AG10803 (cell line): Measurements from ENCODE around the gene UNKL.

Experiments used
- DNase-seq: peaks from one replicate; pipeline ENCODE4 v3.0.0; 2010; ENCODE audit warnings: low read depth
- H3K4me3 ChIP-seq: 2 replicates; pipeline ENCODE4 v1.5.1; 2011; ENCODE audit warnings: mild to moderate bottlenecking, low read length, control low read depth
- TF ChIP-seq, protein P1 (sequence below): conservative IDR thresholded peaks from 2 replicates; pipeline ENCODE4 v1.5.1; 2011; ENCODE audit warnings: mild to moderate bottlenecking, low read length, control low read depth, inconsistent platforms

The UNKL gene

DNA sequence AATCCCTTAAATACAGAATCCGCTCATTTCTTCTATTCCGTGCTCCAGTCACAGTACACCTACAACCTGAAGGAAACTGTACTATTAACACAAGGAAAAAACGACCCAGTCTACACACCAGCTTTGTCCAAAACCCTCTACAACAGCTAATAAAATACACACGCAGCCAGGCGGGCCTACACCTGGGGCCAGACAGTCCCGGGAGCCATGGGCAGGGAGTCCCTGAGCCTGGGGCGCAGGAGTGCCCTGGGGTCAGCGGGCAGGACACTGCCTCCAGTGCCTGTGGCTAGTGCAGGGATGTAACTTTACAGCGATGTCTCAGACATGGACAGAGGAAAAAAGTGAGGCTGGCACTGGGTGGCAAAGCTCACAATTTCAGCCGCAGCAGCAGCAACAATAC is 34.3 kb downstream of the UNKL start:
- no peak overlapping the region for H3K4me3 ChIP-seq
- TF ChIP-seq, protein P1, sequence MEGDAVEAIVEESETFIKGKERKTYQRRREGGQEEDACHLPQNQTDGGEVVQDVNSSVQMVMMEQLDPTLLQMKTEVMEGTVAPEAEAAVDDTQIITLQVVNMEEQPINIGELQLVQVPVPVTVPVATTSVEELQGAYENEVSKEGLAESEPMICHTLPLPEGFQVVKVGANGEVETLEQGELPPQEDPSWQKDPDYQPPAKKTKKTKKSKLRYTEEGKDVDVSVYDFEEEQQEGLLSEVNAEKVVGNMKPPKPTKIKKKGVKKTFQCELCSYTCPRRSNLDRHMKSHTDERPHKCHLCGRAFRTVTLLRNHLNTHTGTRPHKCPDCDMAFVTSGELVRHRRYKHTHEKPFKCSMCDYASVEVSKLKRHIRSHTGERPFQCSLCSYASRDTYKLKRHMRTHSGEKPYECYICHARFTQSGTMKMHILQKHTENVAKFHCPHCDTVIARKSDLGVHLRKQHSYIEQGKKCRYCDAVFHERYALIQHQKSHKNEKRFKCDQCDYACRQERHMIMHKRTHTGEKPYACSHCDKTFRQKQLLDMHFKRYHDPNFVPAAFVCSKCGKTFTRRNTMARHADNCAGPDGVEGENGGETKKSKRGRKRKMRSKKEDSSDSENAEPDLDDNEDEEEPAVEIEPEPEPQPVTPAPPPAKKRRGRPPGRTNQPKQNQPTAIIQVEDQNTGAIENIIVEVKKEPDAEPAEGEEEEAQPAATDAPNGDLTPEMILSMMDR, result no peak

DNA sequence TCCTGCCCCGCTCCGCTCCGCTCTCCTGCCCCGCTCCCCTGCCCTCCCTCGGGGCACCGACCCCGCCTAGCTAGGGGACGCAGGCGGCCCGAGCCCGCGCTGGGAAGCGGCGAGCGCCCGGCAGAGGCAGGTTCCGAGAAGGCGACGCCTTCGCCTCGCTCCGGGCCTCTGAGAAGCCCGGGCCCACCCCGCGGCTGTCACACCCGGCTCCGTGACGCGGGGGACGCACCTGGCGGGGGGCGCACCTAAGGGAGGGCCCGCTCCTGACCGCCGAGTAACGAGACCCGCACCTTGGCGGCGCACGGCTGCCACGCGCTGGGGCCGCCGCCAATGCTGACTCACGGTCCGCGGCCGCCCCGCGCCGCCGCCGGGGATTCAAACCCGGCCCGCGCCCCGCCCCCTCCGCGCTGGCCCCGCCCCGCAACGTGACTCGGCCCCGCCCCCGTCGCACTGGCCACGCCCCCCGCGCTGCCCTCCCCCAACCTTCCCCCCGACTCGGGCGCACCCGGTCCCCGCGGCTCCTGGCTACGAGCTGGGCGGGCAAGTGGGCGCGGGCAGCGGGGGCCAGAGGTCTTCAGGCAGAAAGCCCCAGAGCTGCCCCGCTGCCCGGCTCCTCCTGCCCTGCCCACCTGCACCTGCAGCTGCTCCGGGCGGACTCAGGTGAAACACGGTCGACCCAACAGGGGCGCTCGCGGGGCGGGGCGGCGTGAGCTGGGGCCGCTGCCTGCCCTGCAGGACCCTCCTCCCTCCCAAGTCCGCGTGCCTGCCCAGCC is 35.0 kb downstream of the UNKL start:
- peak overlapping the region; percentile 54 for H3K4me3 ChIP-seq
- DNase-seq, result peak; percentile 46
- TF ChIP-seq, protein P1, result no peak

More for the DNA sequence above, 34.3 kb downstream of the UNKL start:
- DNase-seq, result no peak

DNA sequence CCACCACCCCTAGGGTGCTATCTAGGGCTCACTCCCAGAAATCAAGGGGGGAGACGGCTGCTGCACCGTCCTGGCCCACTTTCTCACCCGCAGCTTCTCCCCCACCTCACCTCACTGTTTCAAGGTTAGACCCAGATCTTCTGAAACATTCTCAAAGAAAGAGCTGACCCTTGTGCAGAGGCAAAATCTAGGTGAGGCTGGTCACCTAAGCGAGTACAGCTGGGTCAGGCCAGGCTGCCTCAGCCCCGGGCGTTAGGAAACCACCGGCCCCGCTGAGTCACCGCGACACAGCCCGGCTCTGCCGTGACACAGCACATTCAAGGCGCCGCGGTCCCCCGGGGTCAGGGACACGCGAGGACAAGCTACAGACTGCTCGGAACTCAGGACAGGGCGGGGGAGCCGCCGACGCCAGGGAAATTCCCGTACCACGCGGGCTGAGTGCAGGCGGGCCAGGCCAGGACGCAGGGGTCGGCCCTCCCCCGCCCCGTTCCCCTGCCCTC is 35.6 kb downstream of the UNKL start:
- peak overlapping the region; percentile 54 for H3K4me3 ChIP-seq
- DNase-seq, result peak; percentile 77
- TF ChIP-seq, protein P1, result no peak

DNA sequence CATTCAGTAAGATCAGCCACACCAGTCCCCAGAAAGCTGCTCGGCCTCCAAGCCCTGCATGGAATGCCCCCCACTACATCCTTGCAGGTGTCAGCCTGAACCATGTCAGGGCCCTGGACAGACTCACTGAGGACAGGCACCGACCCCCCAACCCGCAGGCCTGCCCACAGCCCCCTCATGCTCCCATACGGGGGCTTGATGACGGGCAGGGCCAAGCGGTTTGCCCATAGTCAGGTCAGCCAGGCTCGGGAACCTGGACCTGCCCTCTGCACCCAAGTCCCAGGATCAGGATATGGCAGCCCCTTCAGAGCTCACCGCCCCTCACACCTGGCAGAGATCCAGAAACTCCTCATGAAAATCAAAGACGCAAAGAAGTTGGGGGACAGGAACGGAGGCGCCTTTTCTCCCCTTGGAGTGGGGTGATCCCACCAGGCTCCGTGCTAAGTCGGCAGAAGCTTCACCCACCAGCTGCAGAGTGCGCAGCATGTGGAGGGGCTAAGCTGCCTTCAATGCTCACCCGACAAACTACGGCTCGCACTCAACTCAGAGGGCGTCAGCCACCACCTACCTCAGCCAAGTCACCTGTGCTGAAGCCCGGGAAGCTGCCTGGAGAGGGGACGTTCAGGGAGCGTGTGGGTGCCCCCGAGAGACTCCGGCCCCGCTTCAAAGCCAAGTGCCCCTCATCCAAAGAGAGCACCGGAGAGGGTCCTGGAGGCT is 36.3 kb downstream of the UNKL start:
- TF ChIP-seq, protein P1, result no peak
- no peak for DNase-seq
- H3K4me3 ChIP-seq, result peak overlapping the region; percentile 54

DNA sequence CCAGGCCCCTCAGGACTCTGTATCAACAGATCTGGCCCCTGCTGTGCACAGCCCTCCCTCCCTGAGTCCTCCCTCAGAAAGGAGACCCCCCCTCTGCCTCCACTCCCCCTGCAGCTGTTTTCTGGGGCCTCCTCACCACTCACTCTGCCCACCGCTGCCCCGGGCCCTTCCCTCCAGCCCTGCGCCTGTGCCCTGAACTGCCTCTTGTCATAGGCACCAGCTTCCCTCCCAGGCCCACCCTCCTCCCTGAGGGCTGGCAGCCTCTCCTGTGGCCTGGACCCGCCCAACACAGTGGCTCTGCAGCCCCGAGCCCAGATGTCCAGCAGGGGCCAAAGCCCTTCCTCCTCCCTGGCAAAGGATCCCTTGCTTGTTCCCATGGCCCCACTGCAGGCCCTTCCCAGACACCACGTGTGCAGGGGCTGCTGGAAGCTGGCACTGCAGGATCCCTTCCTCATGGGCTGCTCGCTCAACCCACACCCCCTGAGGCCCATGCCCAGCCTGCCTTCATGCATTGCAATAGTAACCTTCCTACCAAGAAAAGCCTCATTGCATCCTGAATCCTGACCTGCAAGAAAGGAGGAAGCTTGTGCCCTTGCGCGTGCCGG is 37.0 kb downstream of the UNKL start:
- DNase-seq, result no peak
- no peak overlapping the region for H3K4me3 ChIP-seq
- TF ChIP-seq, protein P1, result no peak

DNA sequence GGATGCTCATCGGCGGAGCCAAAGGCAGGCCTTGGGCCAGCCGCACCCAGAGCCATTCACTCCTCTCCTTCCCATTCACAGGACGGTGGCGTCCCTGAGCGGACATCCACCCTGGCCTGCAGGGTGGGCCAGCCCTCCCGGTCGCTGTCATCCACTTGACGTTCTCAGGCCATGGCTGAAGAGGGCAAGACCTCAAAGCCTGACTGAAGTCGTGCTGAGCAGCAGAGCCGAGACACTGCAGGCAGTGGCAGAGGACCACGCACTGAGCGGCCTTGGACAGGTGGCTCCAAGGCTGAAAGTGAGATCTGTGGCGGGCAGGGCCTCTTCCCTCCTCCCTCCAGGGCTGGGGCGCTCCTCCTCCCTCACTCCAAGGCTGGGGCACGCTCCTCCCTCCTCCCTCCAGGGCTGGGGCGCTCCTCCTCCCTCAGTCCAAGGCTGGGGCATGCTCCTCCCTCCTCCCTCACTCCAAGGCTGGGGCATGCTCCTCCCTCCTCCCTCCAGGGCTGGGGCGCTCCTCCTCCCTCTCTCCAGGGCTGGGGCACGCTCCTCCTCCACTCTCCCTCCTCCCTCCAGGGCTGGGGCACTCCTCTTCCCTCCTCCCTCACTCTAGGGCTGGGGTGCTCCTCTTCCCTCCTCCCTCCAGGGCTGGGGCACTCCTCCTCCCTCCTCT is 38.6 kb downstream of the UNKL start:
- DNase-seq, result no peak
- TF ChIP-seq, protein P1, result no peak
- H3K4me3 ChIP-seq, result no peak overlapping the region
